Thymus (tissue), 11 donors: Measurements from ENCODE around the gene TAS1R1. TPM values are rescaled to one million over a fixed set of nuclear protein-coding genes. Genes with fewer than 3 reads are reported as not detected.
"Not testable (repeated sequence)": the region's sequence is repeated elsewhere in the genome, so short reads cannot be mapped to it uniquely, and the experiment has no call there.

Experiments used
- DNase-seq, 9 donors: peaks; one replicate each; pipeline ENCODE4 v3.0.0-alpha.2; 2013; ENCODE audit warnings: low spot score in 9 of 9, low read depth in 6 of 9, missing footprints in 1 of 9
- H3K27ac ChIP-seq, 2 donors: one replicate each; pipeline ENCODE4 v1.5.1; 2013; ENCODE audit warnings: control low read depth in 1 of 2, low read depth in 1 of 2, low read length in 1 of 2, mild to moderate bottlenecking in 1 of 2, moderate library complexity in 1 of 2
- H3K27me3 ChIP-seq, 2 donors: one replicate each; pipeline ENCODE4 v1.5.1; 2013; ENCODE audit warnings: low read length in 1 of 2; ENCODE audit not compliant: control insufficient read depth in 2 of 2, insufficient read depth in 1 of 2
- H3K36me3 ChIP-seq, 2 donors: one replicate each; pipeline ENCODE4 v1.5.1; 2013; ENCODE audit warnings: low read length in 1 of 2, mild to moderate bottlenecking in 1 of 2, moderate library complexity in 1 of 2; ENCODE audit not compliant: control insufficient read depth in 2 of 2, insufficient read depth in 2 of 2
- H3K4me1 ChIP-seq, 2 donors: one replicate each; pipeline ENCODE4 v1.5.1; 2013; ENCODE audit warnings: low read length in 2 of 2; ENCODE audit not compliant: control insufficient read depth in 2 of 2, insufficient read depth in 2 of 2
- H3K4me3 ChIP-seq, 2 donors: one replicate each; pipeline ENCODE4 v1.5.1; 2013; ENCODE audit warnings: low read length in 2 of 2, control low read depth in 1 of 2, mild to moderate bottlenecking in 1 of 2
- H3K9me3 ChIP-seq, 2 donors: one replicate each; pipeline ENCODE4 v1.5.1; 2013; ENCODE audit warnings: low read length in 1 of 2, mild to moderate bottlenecking in 1 of 2; ENCODE audit not compliant: control insufficient read depth in 2 of 2, insufficient read depth in 1 of 2
- WGBS: extraction: QIAGEN DNeasy Blood & Tissue Kit; methylation state at CpG from one replicate; pipeline ENCODE4 v1.1.7; 2013; 5-methylcytosine and 5-hydroxymethylcytosine counted together
- polyA plus RNA-seq: library from polyadenylated mRNA; stranded (reverse); fragments of 200-250 nt; gene quantifications from one replicate; pipeline ENCODE4 v1.2.3, GENCODE V29; 2013
- total RNA-seq: library from RNA; stranded (reverse); fragments of 120-200 nt; gene quantifications from one replicate; pipeline ENCODE4 v1.2.4, GENCODE V29; 2013
- donor health status: healthy.

The TAS1R1 gene
- total and polyA plus RNA-seq, 2 donors = not detected

- WGBS = 91% methylated on average over 1 of the region's 1 CpG
- peaks cover 0 to 12% of the 10 kb centered on the region in 2 donors for H3K9me3 ChIP-seq
- H3K36me3 ChIP-seq = no peaks in the 10 kb centered on the region
- no peak overlapping the region for H3K4me3 ChIP-seq
- DNase-seq = no peak
- peaks cover 10 to 11% of the 10 kb centered on the region in 2 donors for H3K4me1 ChIP-seq
- no peak overlapping the region for H3K27ac ChIP-seq
- H3K27me3 ChIP-seq = no peaks in the 10 kb centered on the region
Observed at GRCh38 chr1:6557597-6557996, 2.5 kb downstream of the TAS1R1 start.

- WGBS = 97% methylated on average over 11 of the region's 11 CpGs
- H3K4me1 ChIP-seq, H3K27ac ChIP-seq, DNase-seq, H3K36me3 ChIP-seq, H3K4me3 ChIP-seq, H3K27me3 ChIP-seq: not testable (repeated sequence)
- H3K9me3 ChIP-seq = peaks cover 0 to 12% of the 10 kb centered on the region in 2 donors
Observed at GRCh38 chr1:6559161-6559560, 4.1 kb downstream of the TAS1R1 start.

- Histone ChIP-seq H3K27me3 (peaks cover 0 to 6% of the 10 kb centered on the region in 2 donors), H3K36me3 (no peaks in the 10 kb centered on the region), H3K27ac (no peak overlapping the region), H3K9me3 (peaks cover 0 to 12% of the 10 kb centered on the region in 2 donors), H3K4me3 (no peak overlapping the region), H3K4me1 (no peaks in the 10 kb centered on the region)
- WGBS = 83% methylated on average over 9 of the region's 9 CpGs
- no peak for DNase-seq
Observed at GRCh38 chr1:6560267-6560666, 5.2 kb downstream of the TAS1R1 start.

- WGBS = 96% methylated on average over 11 of the region's 11 CpGs
- Histone ChIP-seq H3K27me3 (peaks cover 0 to 19% of the 10 kb centered on the region in 2 donors), H3K4me3 (no peak overlapping the region), H3K27ac (no peak overlapping the region), H3K36me3 (no peaks in the 10 kb centered on the region), H3K9me3 (peaks cover 0 to 8% of the 10 kb centered on the region in 2 donors), H3K4me1 (no peaks in the 10 kb centered on the region)
- no peak for DNase-seq
Observed at GRCh38 chr1:6569033-6569432, 13.9 kb downstream of the TAS1R1 start.

- Histone ChIP-seq H3K9me3 (peaks cover 0 to 8% of the 10 kb centered on the region in 2 donors), H3K36me3 (no peaks in the 10 kb centered on the region), H3K27ac (no peak overlapping the region), H3K27me3 (peaks cover 0 to 15% of the 10 kb centered on the region in 2 donors), H3K4me3 (no peak overlapping the region), H3K4me1 (no peaks in the 10 kb centered on the region)
- WGBS = 84% methylated on average over 3 of the region's 3 CpGs
- no peak for DNase-seq
Observed at GRCh38 chr1:6570100-6570499, 15.0 kb downstream of the TAS1R1 start.

- Histone ChIP-seq H3K36me3 (no peaks in the 10 kb centered on the region), H3K4me3 (no peak overlapping the region), H3K27ac (no peak overlapping the region), H3K9me3 (peaks cover 0 to 8% of the 10 kb centered on the region in 2 donors), H3K27me3 (peaks cover 0 to 9% of the 10 kb centered on the region in 2 donors), H3K4me1 (no peaks in the 10 kb centered on the region)
- no peak for DNase-seq
- WGBS = 84% methylated on average over 5 of the region's 5 CpGs
Observed at GRCh38 chr1:6570987-6571386, 15.9 kb downstream of the TAS1R1 start.

GRCh38 chr1:6572653-6573383 is 17.7 kb downstream of the TAS1R1 start:
- Histone ChIP-seq H3K27me3 (peaks cover 0 to 9% of the 10 kb centered on the region in 2 donors), H3K9me3 (peaks cover 0 to 8% of the 10 kb centered on the region in 2 donors), H3K4me1 (no peaks in the 10 kb centered on the region), H3K27ac (no peak overlapping the region), H3K4me3 (no peak overlapping the region), H3K36me3 (no peaks in the 10 kb centered on the region)
- DNase-seq = no peak
- WGBS = 87% methylated on average over 12 of the region's 12 CpGs

GRCh38 chr1:6574025-6574620 is 19.0 kb downstream of the TAS1R1 start:
- no peaks in the 10 kb centered on the region for H3K36me3 ChIP-seq
- H3K27me3 ChIP-seq = peaks cover 0 to 9% of the 10 kb centered on the region in 2 donors
- 93% methylated on average over 8 of the region's 8 CpGs for WGBS
- H3K4me1 ChIP-seq = peaks cover 0 to under 1% of the 10 kb centered on the region in 2 donors
- H3K27ac ChIP-seq = no peak overlapping the region
- no peak for DNase-seq
- peaks cover 0 to 8% of the 10 kb centered on the region in 2 donors for H3K9me3 ChIP-seq
- no peak overlapping the region for H3K4me3 ChIP-seq

- Histone ChIP-seq H3K4me1 (peaks cover 4 to 6% of the 10 kb centered on the region in 2 donors), H3K36me3 (no peaks in the 10 kb centered on the region), H3K27me3 (peaks cover 0 to 6% of the 10 kb centered on the region in 2 donors), H3K27ac (no peak overlapping the region), H3K4me3 (no peak overlapping the region), H3K9me3 (peaks cover 0 to 8% of the 10 kb centered on the region in 2 donors)
- DNase-seq = no peak
- WGBS = 95% methylated on average over 14 of the region's 14 CpGs
Observed at GRCh38 chr1:6574818-6575217, 19.7 kb downstream of the TAS1R1 start.
